WTC11 (cell line): ENCODE data around the gene ASIC2.

Source experiments
- CTCF ChIP-seq: fragments of 200-600 bp; IDR thresholded peaks from 2 replicates; pipeline ENCODE4 v1.8.0; 2022; ENCODE audit warnings: antibody characterized with exemption
- E2F5 ChIP-seq: sonication (generic); formaldehyde crosslinking; IDR thresholded peaks from 2 replicates; pipeline ENCODE4 v1.8.1; 2022; ENCODE audit warnings: mild to moderate bottlenecking, moderate library complexity, missing genetic modification reagents
- ESRRA ChIP-seq: sonication (generic); formaldehyde crosslinking; IDR thresholded peaks from 2 replicates; pipeline ENCODE4 v1.8.1; 2022; ENCODE audit warnings: mild to moderate bottlenecking, missing genetic modification reagents, borderline replicate concordance
- GRHL2 ChIP-seq: fragments of 250-450 bp; sonication (Bioruptor Pico); IDR thresholded peaks from 2 replicates; pipeline ENCODE4 v1.8.0; 2022; ENCODE audit warnings: mild to moderate bottlenecking, moderate library complexity; ENCODE audit not compliant: insufficient replicate concordance, severe bottlenecking
- KAT7 ChIP-seq: sonication (generic); formaldehyde crosslinking; IDR thresholded peaks from 2 replicates; pipeline ENCODE4 v1.8.1; 2023; ENCODE audit warnings: missing genetic modification reagents, mild to moderate bottlenecking, borderline replicate concordance
- PRDM15 ChIP-seq: sonication (generic); formaldehyde crosslinking; IDR thresholded peaks from 2 replicates; pipeline ENCODE4 v1.8.0; 2022; ENCODE audit warnings: missing genetic modification reagents
- RELA ChIP-seq: sonication (generic); formaldehyde crosslinking; IDR thresholded peaks from 2 replicates; pipeline ENCODE4 v1.8.1; 2022; ENCODE audit warnings: missing genetic modification reagents, mild to moderate bottlenecking, borderline replicate concordance
- RORB ChIP-seq: fragments of 250-450 bp; sonication (Bioruptor Pico); IDR thresholded peaks from 2 replicates; pipeline ENCODE4 v1.9.0; 2021; ENCODE audit warnings: mild to moderate bottlenecking
- ZBTB43 ChIP-seq: sonication (generic); formaldehyde crosslinking; IDR thresholded peaks from 2 replicates; pipeline ENCODE4 v1.8.1; 2023; ENCODE audit warnings: mild to moderate bottlenecking, missing genetic modification reagents
- ZNF423 ChIP-seq: fragments of 250-450 bp; sonication (Bioruptor Pico); IDR thresholded peaks from 2 replicates; pipeline ENCODE4 v2.1.2; 2022; ENCODE audit warnings: mild to moderate bottlenecking, moderate library complexity

GRCh38 chr17:33099252-33099651 lies 193.8 kb downstream of the ASIC2 start:
- TF ChIP-seq GRHL2 (CRISPR knock-in tag) (no peak), CTCF (no peak), KAT7 (CRISPR knock-in tag) (no peak), PRDM15 (no peak), ZNF423 (no peak), RELA (CRISPR knock-in tag) (no peak), ESRRA (CRISPR knock-in tag) (no peak), ZBTB43 (CRISPR knock-in tag) (no peak), RORB (CRISPR knock-in tag) (no peak), E2F5 (CRISPR knock-in tag) (no peak)
